ENCODE data around the gene AQP1.

AQP1 gene

DNA sequence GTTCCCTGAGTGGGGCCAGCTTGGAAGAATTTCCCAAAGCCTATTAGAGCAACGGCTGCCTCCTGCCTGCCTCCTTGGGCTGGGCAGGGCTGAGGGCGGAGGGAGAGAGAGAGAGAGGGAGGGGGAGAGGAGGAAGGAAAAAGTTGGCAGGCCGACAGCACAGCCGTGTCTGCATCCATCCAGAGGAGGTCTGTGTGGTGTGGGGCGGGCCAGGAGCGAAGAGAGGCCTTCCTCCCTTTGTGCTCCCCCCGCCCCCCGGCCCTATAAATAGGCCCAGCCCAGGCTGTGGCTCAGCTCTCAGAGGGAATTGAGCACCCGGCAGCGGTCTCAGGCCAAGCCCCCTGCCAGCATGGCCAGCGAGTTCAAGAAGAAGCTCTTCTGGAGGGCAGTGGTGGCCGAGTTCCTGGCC, at the start of gene AQP1:
Gene AQP1, plus strand, starts transcription at position 293 of the 409 bp plus-strand sequence. Its CDS starts 57 bp downstream, at position 350.
- DNase-seq = no peak

DNA sequence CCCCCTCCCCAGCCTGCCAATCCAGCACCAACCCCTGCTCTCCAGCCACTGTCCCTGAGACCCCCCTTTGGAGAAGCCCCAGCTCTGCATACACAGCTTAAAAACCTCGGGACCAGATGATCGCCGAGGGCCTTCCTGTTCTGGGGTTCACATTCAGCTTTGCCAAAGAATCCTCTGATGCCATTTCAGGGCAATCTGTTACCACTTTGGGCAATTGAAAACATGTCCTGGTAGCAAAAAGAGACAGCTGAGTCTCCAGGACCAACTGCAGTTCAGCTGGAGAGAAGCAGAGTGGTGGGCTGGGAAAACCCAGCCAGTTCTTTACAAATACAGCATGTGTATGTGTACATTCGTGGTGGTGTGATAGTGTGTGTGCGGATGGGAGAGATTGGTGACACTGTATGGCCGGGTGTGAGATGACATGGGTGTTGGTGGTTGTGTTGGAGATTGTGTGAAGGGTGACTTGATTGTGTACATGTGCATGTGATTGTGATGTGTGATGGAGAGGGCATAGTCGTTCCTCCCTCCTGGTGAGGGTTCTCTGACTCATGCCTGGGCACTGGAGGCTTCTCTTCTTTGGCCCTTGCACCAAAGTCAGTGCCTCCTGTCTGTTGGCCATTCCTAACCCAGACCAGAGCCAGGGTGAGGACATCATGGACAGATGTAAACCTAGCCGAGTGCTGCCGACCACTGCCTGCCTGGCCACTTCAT, 48.5 kb upstream of the AQP1 start:
- DNase-seq = no peak

DNA sequence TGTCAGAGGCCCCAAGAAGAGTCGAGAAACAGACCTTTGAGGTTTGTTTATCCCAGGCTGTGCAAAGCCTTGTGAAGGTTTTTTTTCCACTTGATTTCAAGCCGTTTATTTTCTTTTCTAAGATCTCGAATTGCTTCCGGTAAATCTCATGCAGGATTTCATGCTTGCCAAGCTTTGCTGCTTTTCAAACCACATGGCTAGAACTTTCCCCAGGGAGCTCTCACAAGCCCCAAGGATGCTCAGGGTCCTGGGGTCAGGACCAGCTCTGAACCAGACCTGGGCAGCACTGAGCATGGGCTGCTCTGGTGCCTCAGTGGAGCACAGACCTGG, 48.0 kb upstream of the AQP1 start:
- DNase-seq = no peak

DNA sequence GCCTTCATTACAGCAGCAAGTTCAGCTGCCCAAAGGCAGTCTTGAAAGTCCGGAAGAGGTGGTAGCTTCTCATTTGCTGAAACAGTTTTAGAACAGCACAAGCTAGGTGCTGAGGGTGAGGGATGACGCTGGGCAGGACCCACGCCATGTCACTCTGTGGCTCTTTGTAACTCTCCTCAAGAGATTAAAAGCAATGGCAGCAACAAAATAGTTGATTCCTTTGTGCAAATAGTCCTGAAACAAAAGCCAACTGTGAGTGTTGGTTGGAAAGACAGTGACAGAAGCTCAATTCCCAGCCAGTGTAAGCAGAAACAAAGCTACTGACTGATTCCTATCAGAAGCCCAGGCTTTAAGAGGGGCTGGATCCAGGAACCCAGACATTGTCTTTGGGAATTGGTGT, 47.6 kb upstream of the AQP1 start:
- no peak for DNase-seq

DNA sequence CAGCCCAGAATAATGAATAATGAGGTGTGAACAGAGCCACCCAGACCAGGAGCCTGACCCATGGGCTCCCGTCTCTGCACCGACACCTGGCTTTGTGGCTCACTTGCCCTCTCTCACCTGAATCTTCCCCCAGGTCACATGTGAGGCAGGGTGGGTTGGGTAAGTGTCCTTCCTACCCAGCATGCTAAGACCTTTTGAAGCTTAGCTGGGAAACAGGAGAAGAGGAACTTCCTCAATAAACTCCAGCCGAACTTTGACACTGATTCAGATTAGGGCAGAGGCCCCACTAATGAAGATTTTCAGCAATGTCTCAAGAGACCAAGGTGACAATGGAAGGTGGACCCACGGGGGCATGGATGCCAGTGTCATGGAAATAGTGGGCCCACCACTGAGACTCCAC, 46.6 kb upstream of the AQP1 start:
- no peak for DNase-seq

DNA sequence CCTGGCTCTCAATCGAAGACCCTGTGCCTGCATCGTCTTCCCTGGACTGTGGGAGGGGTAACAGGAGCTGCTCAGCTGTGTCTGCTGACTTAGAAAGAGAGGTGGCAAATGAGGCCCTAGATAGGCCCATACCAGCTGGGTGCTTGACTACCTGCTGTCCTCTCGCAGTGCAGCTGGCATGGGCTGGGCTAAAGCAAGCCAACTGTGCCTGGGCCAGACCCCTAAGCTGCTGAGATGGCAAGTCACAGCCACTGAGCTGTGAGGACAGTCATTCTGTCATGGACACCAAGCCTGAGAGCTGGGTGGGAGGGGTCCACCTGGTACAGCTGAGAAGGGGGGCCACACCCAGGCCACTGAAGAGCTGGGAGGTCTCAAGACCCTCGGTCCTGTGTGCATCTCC, 45.8 kb upstream of the AQP1 start:
- DNase-seq = no peak

DNA sequence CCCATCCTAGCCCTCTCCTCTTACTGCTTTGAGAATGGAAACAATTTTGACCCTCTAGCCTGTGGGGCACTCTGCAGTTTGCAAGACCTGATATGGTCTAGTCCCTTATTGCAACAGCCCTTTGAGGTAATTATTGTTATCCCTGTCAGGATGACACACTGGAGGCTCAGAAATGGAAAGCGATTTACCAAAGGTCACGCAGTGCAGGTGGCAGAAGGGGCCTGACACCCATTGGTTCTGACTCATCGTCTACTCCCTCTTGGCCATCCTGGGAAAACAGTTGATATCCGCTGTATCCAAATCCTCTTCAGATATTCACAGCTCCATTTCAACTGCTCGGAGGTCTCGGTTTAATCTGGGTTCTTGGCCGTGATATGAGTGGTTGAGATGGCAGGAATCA, 44.7 kb upstream of the AQP1 start:
- no peak for DNase-seq

DNA sequence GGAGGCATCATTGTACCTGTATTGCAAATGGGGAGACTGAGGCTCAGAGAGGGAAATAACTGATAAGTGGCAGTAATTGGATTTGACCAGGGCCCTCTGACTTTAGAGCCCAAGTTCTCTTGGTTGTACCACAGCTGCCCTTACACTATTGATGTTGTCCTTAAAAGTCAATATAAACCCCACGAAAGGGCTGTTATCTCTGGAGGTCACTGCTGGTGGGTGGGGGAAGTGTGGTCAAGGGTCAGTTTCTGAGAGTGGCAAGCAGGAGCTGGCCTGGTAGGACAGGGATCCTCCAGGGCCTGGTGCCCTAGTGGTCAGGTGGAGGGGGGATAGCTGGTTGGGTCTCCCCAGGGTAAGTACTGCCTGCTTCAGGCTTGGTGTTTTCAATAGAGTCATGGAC, 44.2 kb upstream of the AQP1 start:
- no peak for DNase-seq

DNA sequence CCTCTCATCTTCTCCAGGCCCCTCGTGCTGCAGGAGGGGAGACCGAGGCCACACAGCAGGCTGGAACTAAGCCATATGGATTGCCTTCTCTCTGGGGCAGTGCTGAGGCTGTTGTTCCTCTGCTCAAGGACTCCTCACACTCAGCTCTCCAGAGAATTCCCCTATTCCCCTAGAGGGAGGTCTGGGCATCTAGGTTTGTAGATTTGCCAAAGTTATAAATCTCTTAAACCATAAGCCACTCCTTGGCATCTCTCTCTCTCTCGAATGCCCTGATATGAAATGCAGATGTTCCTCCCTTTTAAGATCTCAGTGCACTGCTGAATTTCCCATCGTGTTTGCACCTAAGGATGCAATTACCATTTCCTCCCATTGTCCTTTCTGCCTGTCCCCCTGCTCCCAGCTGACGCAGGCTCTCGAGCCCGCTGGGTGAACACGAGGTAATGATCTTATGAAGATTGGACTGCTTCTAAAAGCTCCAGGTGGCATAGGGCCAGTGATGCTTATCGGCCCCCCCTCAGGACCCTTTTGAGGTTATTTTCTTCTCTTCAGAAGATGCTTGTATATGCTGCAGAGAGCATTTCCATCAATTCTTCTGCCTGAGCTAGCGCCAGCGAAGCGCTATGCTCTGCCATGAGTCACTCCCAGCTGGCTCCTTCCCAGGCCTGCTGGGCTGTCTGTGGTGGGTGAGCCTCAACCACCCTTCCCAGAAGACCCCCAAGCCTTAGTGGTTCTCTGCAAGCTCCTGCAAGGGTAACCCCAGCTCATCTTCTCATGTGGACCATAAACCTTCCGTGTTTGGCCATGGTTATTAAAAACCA, 41.6 kb upstream of the AQP1 start:
- DNase-seq = no peak

DNA sequence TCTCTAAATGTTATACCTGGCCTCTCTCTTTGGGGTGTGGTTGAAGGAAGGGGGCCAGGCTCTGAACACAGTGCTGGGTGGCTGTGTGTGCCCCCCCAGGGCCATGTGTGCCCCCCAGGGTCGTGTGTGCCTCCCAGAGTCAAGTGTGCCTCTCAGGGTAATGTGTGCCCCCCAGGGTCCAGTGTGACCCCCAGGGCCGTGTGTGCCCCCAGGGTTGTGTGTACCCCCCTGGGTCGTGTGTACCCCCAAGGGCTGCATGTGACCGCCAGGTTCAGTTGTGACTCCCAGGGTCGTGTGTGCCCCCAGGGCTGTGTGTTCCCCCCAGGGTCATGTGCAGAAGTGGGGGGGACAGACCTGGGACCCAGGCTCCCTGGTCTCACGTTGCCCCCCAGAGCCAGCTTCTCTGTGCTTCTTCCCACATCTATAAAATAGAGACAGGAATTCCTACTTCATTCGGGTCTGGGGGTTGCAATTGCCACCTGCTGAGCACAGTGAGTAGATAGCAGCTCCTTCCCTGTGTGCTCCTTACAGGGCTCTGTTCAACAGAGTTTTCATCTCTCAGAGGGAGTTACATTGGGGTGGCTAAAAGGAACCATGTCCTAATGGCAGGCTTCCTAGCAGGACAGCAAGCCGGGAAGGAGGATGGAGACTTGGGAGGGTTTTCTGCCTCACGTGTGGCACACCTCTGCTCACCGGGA, 40.7 kb upstream of the AQP1 start:
- DNase-seq = no peak

DNA sequence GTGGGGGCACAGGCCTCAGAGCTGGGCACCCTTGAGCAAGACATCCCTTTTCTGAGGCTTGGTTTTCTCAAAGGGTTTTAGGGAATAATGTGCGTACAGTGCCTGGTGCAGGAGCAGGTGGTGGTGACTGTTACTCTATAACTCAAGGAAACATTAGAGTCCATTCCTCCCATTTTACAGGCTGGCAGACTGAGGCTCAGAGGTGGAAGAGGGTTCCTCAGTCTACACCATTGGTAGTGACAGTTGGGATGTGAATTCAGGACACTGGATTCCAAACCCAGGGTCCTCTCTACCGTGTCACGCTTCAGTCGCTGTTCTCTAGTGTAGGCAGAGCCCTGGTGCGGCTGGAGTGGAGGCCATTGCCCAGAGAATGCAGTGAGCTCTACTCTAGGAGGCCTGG, 40.0 kb upstream of the AQP1 start:
- DNase-seq = no peak

DNA sequence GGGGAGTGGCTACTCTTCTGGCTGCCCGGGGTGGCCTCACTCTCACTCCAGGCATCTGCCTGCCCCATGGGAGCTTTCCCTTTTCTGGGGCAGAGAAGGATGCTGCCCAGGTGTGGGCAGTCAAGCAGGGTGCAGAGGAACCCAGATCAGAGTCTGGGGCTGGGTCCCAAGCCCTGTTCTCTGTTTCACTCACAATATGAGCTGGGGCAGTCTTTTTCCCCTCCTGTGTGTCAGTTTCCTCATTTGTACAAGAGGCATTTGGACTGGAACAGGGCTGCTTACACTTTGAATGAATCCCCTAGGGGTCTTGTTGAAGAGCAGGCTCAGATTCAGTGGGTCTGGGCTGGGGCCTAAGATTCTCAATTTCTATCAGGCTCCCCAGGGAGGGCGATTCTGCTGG, 38.4 kb upstream of the AQP1 start:
- no peak for DNase-seq

DNA sequence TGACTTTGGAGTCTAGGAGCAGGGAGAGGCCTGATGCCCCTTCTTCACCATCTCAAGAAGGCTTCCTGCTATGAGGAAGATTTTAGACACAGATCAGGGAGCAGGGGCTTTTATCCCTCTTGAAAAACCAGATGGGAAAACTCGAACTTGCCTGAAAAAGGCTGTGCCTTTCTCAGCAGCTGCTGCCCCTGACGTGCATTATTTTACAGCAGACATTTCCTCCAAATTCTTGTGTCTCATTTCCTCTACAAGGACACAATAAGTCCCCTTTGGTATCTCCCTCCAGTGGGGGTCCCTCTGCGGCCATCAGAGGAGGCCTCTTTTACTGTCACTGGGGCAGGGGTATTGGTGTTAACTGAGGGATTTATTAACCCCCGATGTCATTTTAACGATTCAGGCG, 38.0 kb upstream of the AQP1 start:
- DNase-seq = no peak

DNA sequence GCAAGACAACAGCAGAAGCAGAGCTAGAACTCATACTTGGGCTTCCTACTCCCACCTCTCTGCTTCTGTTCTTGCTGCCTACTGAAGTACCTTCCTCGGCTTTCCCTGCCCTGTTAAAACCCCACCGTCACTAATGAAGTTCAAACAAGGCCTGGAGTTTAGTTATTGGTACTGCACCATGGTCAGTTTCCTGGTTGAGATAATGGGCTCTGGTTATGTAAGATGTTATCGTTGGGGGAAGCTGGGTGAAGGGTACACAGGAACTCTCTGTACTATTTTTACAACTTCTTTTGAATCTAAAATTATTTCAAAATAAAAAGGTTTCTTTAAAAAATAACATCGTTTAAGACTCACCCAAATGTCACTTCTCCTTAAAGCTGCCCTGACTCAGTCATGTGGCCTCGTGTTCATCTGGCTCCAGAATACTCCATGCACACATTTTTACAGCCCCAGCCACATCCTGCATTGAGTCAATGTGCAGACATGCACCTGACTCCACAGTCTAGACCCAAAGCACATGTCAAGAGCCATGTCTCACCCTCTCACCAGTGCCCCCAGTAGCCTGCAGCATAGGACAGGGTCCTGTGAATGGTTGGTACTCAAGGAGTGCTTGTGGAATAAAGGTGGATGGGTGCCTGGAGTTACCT, 36.9 kb upstream of the AQP1 start:
- DNase-seq = no peak

DNA sequence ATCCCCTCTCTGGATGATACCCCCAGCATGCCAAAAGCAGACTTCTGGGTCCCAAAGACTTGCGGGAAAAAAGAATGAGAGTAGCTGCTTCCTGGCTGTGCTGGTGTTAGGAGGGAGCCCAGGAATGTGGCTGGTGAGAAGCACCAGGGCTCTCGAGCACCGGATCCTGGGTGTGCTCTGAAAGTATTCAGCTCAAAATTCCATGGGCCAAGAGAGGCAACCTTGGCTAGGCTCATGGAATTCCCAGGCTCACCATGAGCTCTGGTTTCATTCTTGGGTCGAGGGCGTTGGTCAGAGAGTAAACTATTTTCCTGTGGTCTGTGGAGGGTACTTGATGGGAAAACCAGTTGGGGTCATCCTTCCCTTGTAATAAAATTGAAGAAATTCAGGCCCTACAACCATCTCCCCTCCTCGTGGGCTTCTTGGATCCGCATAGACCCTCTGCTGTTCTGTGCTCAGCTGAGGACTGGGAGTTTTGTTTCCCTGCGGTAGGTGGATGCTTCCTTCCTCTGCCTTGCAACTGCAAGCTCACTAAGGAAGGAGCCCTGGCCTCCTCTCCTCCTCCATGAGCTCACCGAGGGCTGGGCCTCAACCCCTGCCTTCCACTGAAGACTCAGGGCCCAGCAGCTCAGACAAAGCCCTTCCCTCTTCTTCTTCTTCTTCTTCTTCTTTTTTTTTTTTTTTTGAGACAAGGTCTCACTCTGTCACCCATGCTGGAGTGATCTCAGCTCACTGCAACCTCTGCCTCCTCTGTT, 34.5 kb upstream of the AQP1 start:
- DNase-seq = no peak

DNA sequence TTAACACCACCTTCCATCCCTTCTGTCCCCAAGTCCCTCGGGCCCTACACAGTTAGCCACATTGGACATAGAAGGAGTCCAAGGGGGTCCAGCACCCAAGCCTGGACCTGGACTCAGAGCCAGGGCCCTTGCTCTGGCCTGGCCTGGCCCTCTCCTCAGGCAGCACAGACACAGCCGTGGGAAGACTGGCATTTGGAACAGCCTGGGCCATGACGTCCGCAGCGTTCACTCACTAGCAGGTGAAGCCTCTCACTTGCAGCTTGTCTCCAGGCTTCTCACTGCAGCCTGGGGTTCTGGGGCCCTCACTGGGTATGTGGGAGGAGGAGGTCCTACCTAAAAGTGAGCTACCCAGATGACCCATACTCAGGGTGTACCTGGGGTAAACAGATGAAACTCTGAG, 33.7 kb upstream of the AQP1 start:
- no peak for DNase-seq

DNA sequence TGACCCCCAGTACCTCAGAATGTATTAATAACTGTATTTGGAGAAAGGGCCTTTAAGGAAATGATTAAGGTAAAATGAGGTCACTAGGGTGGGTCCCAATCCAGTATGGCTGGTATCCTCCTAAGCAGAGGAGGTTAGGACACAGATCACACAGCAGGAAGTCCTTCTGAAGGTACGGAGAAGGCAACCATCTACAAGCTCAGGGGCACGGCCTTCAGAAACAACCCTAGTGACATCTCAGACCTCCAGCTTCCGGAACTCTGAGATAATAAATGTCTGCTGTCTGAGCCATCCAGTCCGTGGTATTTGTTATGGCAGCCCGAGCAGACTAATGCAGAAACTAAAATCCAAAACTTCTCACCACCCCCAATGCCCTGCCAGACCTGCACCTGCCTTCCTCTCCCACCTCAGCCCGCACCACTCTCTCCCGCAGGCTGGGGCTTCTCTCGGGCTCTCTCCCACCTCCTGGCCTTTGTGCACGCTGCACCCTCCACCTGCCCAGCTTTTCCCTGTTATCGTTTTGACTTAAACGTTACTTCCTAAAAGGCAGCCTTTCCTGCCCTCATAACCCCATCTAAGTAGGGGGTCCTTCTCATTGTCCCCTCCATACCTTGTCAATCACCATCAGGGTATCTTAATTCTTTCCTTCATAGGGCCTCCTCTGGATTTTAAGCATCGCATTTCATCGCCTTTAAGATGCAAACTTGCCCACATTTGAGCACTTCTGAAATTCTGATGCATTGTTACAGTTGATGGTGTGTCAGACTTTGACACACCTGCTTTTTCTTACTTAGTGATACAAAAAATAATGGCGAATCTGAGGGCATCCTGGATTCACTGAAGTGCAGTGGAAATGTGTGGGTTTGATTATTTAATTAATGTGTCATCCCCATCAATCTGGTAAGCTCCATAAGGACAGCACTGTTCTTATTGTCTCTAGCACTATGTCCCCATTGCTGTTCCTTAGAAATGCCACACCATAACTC, 32.2 kb upstream of the AQP1 start:
- no peak for DNase-seq

DNA sequence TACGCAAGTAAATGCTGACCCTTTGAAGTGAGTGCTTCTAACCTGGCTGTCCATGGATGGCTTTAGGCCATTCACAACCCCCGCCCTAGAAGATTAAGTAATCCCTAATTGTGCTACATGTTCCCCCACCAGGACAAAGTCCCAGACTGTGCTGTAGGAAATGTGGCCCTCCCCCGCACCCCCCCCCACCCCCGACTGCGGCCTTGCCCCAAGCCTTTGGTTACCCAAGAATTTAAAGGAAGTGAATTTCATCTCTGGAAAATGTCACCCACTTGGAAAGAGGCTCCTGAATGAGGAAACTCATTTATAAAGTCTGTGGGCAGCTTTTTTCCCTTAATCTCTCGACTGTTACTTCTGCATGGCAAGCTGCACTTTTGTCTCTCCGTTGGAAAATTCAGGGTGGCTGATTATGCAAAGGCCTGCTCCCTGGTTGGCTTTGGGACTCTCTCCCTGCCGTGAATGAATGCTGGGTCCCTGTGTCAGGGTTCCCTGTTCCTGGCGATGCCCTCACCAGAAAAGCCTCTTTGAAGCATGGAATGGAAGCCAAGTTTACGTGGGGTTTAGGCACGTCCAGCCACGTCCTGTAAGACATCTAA, 31.4 kb upstream of the AQP1 start:
- no peak for DNase-seq

DNA sequence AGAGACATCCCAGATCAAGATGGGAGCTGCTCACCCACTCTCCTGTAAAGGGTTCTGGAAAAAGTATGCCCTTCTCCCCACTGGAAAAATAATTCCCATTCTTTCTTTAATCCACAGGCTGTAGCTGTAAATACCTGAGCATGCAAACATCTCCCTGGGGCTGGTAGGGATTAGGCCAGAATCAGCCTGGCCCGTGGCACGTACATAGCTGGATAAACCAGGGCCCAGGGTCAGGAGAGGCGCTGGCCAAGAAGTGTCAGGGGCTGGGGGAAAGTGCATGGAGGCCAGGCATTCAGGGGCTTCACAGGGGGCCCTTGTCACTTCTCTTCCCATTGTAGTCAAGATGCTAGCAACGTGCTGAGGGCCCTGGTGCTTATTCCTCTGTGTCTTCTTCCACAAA, 30.7 kb upstream of the AQP1 start:
- no peak for DNase-seq

DNA sequence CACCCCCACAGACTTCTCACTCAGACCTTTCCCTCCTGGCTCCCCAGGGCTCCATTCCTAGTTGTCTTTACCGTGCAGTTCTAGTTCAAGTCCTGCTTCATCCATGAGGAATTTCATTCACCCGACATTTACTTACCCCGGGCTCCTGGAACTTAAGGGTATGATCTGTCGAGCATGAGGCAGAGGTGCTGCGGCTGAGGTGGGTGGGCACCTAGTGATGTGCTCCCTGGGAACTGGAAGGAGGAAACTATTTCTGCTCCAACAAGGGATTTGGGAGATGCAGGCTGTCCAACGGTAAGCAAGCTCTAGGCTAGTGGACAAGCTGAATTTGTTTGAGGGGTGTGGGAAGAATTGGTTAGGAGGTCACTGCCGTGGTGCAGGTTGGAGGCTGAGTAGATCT, 30.2 kb upstream of the AQP1 start:
- DNase-seq = no peak

DNA sequence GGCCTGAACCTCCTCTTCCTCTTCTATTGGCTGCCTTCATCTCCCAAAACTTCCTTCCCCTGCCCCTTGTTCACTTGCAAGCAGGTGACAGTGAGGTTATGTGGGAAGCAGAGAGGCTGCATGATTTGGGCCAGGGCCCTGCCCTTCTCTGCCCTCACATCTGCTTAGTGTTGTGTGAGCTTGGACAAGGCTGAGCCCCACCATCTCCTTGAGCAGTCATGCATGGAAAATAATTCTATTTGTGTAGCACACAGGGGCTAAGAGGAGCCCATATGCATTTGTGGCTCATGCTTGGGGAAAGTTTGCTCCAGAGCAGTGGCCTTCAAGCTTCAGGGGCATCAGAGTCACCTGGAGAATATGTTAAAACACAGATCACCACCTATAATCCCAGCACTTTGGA, 26.8 kb upstream of the AQP1 start:
- no peak for DNase-seq
